GM18502 (cell line): ENCODE measurements around the gene PRR35.
"Not testable (repeated sequence)": the region's sequence is repeated elsewhere in the genome, so short reads cannot be mapped to it uniquely, and the experiment has no call there.

Source experiments
- ATAC-seq: cut with Tn5 transposase; IDR thresholded peaks from one replicate; pipeline ENCODE4 v1.9.1; 2021; ENCODE audit warnings: mild to moderate bottlenecking; ENCODE audit not compliant: unreplicated experiment, poor library complexity

The PRR35 gene

DNA sequence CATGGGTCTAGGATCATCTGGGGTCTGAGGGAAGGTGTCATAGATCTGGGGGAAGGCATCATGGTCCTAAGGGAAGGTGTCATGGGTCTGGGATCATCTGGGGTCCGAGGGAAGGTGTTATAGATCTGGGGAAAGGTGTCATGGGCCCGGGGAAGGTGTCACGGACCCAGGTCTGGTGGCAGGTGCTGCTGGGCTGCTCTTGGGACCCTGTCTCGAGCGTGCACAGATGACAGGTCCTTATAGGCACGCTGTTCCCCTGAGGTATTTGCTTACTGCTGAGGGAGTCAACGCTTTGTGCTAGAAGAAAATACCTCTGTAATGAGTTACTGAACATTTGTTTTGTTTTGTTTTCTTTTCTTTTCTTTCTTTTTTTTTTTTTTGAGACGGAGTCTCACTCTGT is 31.0 kb downstream of the PRR35 start:
- ATAC-seq = no peak

- no peak for ATAC-seq
Observed at GRCh38 chr16:591892-592517, 31.8 kb downstream of the PRR35 start.

GRCh38 chr16:592518-593306 is 32.5 kb downstream of the PRR35 start:
- no peak for ATAC-seq

GRCh38 chr16:593406-593805 is 33.2 kb downstream of the PRR35 start:
- no peak for ATAC-seq

DNA sequence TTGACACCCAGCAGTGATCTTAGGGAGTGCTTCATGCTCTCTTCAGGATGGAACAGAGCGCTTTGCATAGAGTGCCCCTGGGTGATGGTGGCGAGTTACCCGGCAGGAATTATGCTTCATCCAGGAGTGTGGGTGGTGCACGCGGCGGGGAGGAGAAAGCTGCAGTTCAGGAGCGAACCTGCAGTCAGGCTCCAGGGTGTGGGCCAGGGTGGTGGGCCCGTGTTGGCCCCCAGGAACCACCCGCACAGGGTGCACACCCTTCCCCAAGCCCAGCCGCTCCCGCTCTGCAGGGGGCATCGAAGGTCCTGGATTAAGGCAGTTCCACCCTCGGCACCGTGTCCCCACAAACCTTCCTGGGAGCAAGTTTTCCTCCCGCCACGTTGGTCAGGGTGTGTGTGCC is 33.6 kb downstream of the PRR35 start:
- no peak for ATAC-seq

DNA sequence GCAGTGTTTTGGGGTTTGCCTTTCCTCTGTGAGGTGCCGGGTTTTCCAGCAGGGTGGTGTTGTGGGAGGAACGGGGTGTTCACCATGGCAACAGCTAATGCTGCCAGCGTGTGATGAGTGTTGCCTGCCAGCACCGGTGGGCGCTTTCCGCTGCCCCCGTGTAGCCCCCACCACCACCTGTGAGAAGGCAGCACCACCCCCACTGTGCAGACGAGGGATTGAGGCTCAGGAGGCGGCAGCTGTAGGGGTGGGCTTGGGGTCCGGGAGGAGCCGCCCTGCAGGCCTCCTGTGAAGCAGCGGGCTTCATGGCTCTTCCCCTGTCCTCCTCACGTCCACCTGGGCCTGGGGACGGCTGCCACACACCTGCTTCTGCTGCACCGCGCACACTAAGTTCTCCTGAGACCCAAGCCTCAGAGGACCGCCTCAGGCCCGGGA is 34.9 kb downstream of the PRR35 start:
- ATAC-seq = no peak

DNA sequence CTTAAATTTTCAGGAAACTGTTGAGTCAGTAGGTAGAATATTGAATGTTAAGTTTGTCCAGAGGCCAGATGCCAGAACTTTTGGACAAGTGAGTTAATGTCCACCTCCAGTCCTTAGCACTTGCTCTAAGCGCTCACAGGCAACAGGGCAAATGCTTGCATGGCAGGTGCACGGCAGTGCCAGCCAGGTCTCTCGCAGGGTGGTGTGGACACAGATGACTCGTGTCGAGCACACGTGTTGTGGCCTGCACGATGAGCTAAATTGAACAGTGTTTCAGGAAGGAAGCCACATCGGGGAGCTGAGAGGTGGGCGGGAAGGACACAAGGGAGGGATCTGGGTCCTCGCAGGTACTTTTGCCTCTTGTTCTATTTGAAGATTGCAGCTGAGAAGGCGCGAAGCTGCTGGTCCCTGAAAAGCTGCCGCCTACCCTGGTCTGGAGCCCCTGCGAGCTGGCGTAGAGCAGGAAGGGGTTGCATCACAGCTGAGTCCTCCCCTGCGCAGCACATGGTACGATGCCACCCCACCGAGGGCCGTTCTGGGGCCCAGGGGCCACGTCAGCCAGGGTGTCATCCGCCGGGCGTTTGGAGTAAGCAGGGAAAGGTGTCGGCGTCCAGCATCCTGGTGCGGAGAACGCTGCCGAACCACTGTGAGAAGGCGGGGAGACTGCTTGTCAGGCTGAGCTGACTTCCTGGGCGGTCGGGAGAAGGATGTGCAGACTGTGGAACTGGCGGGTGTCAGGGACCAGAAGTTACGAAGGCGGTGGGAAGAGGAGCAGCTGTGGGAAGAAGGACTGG is 35.9 kb downstream of the PRR35 start:
- ATAC-seq = no peak

GRCh38 chr16:596736-597060 is 36.5 kb downstream of the PRR35 start:
- no peak for ATAC-seq

GRCh38 chr16:597655-598054 is 37.5 kb downstream of the PRR35 start:
- not testable (repeated sequence) for ATAC-seq

- no peak for ATAC-seq
Observed at GRCh38 chr16:598823-599739, 38.9 kb downstream of the PRR35 start.

DNA sequence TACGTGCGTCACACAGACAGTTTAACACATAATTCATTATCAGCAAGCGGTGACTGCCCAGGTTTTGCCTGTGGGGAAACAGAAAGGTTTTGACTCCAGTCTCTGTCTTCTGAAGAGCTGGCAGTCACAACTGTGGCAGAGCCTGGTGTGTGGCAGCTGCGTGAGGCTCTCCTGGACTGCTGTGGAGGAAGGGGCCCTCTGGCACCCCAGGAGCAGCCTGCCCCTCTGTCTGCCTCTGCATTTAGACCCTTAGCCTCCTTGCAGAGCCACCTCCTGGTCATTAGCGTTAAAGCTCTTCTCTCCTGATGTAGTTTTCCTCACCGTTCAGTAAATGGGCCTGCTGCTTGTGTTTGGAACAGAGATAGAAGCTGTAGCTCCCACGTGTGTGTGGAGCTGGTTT is 40.6 kb downstream of the PRR35 start:
- no peak for ATAC-seq

DNA sequence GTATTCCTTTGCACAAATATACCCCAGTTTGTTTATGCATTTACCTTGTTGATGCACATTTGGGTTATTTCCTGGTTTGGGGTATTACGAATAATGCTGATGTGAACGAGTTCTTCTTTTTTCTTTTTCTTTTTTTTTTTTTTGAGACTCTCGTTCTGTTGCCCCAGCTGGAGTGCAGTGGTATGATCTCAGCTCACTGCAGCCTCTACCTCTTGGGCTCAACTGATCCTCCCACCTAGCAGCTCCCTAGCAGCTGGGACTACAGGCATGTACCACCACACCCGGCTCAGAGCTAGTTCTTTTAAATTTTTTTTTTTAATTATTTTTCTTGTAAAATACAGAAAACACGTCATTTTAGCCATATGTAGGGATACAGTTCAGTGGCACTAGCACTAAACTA is 43.7 kb downstream of the PRR35 start:
- no peak for ATAC-seq

- no peak for ATAC-seq
Observed at GRCh38 chr16:606656-607307, 46.6 kb downstream of the PRR35 start.

DNA sequence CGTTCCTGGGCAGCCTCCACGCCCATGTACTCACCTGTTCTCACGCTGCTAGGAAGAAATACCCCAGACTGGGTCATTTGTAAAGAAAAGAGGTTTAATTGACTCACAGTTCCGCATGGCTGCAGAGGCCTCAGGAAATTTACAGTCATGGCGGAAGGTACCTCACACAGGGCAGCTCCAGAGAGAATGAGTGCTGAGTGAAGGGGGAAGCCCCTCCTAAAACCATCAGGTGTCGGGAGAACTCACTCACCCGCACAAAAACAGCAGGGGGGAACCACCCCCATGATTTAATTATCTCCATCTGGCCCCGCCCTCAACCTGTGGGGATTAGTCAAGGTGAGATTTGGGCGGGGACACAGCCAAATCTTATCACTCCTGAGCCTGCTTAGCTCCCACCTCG is 47.8 kb downstream of the PRR35 start:
- no peak for ATAC-seq

- no peak for ATAC-seq
Observed at GRCh38 chr16:609316-609715, 49.1 kb downstream of the PRR35 start.

- no peak for ATAC-seq
Observed at GRCh38 chr16:609984-610383, 49.8 kb downstream of the PRR35 start.

GRCh38 chr16:610513-611381 is 50.6 kb downstream of the PRR35 start:
- ATAC-seq = no peak

DNA sequence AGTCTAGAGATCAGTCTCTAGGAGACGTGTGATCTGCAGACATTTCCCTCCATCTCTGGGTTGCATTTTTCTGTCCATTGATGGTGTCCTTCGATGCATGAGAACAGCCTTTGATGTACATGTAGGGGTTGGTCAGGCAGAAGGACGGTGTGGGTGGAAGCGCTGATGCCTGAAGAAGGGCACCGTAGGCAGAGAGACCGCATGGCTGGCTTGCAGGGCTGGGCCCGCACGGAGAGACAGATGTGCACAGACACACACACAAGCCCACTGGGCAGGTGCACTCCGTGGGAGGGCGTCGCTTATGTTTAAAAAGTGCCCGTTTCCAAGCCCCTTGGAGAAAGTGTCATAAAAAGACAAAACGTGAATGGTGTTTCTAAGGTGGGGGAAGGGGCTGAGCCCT is 54.9 kb downstream of the PRR35 start:
- ATAC-seq = no peak
